A673 (cell line): Measurements from ENCODE around the gene DNAH14.
"Not testable (repeated sequence)": the region's sequence is repeated elsewhere in the genome, so short reads cannot be mapped to it uniquely, and the experiment has no call there.

ENCODE experiments used
- EZH2 ChIP-seq: fragments of 200-600 bp; sonication (generic); IDR thresholded peaks from 2 replicates; pipeline ENCODE4 v1.6.1; 2017; ENCODE audit warnings: borderline replicate concordance, low read depth, mild to moderate bottlenecking, mixed read lengths, antibody characterized with exemption, low read length; ENCODE audit not compliant: poor library complexity, severe bottlenecking
- TF ChIP-seq, protein P1 (sequence below): fragments of 300-800, 200-600 bp; sonication (generic); conservative IDR thresholded peaks from 2 replicates; pipeline ENCODE4 v1.5.1; 2017; ENCODE audit warnings: low read depth, mild to moderate bottlenecking, antibody characterized with exemption, low read length, moderate library complexity, mixed read lengths

- TF ChIP-seq, protein P1, sequence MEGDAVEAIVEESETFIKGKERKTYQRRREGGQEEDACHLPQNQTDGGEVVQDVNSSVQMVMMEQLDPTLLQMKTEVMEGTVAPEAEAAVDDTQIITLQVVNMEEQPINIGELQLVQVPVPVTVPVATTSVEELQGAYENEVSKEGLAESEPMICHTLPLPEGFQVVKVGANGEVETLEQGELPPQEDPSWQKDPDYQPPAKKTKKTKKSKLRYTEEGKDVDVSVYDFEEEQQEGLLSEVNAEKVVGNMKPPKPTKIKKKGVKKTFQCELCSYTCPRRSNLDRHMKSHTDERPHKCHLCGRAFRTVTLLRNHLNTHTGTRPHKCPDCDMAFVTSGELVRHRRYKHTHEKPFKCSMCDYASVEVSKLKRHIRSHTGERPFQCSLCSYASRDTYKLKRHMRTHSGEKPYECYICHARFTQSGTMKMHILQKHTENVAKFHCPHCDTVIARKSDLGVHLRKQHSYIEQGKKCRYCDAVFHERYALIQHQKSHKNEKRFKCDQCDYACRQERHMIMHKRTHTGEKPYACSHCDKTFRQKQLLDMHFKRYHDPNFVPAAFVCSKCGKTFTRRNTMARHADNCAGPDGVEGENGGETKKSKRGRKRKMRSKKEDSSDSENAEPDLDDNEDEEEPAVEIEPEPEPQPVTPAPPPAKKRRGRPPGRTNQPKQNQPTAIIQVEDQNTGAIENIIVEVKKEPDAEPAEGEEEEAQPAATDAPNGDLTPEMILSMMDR, result not testable (repeated sequence)
- not testable (repeated sequence) for TF ChIP-seq EZH2
Measured at GRCh38 chr1:225310544-225310943, 381.1 kb downstream of the DNAH14 start.
